Fibroblast of mammary gland (primary cell): ENCODE data around the gene P2RY2.

ENCODE experiments used
- DNase-seq: peaks from one replicate; pipeline ENCODE4 v3.0.0-alpha.2; 2010; ENCODE audit warnings: low read depth
- H3K4me3 ChIP-seq: 2 replicates; pipeline ENCODE4 v1.5.1; 2011; ENCODE audit warnings: low read depth, mild to moderate bottlenecking, low read length, moderate library complexity; ENCODE audit not compliant: control insufficient read depth
- TF ChIP-seq, protein P1 (sequence below): conservative IDR thresholded peaks from 2 replicates; pipeline ENCODE4 v1.5.1; 2011; ENCODE audit warnings: low read depth, low read length, inconsistent platforms; ENCODE audit not compliant: control insufficient read depth, insufficient read depth

P2RY2 gene

GRCh38 chr11:73187854-73188253 lies 30.2 kb upstream of the P2RY2 start:
- no peak overlapping the region for H3K4me3 ChIP-seq
- TF ChIP-seq, protein P1, sequence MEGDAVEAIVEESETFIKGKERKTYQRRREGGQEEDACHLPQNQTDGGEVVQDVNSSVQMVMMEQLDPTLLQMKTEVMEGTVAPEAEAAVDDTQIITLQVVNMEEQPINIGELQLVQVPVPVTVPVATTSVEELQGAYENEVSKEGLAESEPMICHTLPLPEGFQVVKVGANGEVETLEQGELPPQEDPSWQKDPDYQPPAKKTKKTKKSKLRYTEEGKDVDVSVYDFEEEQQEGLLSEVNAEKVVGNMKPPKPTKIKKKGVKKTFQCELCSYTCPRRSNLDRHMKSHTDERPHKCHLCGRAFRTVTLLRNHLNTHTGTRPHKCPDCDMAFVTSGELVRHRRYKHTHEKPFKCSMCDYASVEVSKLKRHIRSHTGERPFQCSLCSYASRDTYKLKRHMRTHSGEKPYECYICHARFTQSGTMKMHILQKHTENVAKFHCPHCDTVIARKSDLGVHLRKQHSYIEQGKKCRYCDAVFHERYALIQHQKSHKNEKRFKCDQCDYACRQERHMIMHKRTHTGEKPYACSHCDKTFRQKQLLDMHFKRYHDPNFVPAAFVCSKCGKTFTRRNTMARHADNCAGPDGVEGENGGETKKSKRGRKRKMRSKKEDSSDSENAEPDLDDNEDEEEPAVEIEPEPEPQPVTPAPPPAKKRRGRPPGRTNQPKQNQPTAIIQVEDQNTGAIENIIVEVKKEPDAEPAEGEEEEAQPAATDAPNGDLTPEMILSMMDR, result no peak
- DNase-seq, result no peak

- TF ChIP-seq, protein P1, result no peak
- DNase-seq, result no peak
- no peak overlapping the region for H3K4me3 ChIP-seq
These were observed 29.8 kb upstream of the P2RY2 start for GRCh38 chr11:73188301-73188700.

DNA sequence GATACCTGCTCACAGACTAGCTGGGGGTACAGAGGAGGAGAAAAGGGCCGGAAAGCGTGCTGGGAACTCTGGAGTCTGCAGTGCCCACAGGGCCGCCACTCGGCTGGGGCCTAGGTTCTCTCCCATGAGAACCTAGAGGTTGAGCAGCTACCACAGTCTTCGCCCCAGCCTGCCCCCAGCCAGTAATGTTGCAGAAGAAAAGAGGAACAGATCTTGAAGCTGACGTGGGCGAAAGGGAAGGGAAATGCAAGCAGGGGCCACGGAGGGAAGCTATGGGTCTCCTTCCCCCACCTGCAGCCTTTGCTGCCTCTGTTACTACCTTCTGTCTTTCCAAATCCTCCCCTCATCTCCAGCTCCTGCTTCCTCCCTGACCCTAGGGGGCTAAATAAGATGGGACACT lies 28.8 kb upstream of the P2RY2 start:
- H3K4me3 ChIP-seq, result no peak overlapping the region
- TF ChIP-seq, protein P1, result no peak
- DNase-seq, result no peak

GRCh38 chr11:73189723-73190556 lies 28.1 kb upstream of the P2RY2 start:
- DNase-seq, result no peak
- H3K4me3 ChIP-seq, result no peak overlapping the region
- TF ChIP-seq, protein P1, result no peak

- DNase-seq, result no peak
- H3K4me3 ChIP-seq, result no peak overlapping the region
- TF ChIP-seq, protein P1, result no peak
These were observed 27.6 kb upstream of the P2RY2 start for GRCh38 chr11:73190557-73190885.

GRCh38 chr11:73191151-73191550 lies 26.9 kb upstream of the P2RY2 start:
- TF ChIP-seq, protein P1, result no peak
- no peak for DNase-seq
- no peak overlapping the region for H3K4me3 ChIP-seq
